Neuronal stem cell (in vitro differentiated cells): Measurements from ENCODE around the gene ITPR1.

ENCODE experiments used
- DNase-seq: peaks from one replicate; pipeline ENCODE4 v3.0.0-alpha.2; 2013; ENCODE audit warnings: low spot score
- H2AFZ ChIP-seq: one replicate; pipeline ENCODE4 v1.6.1; 2013; ENCODE audit warnings: mild to moderate bottlenecking, low read length, inconsistent platforms
- H2AK5ac ChIP-seq: 2 replicates; pipeline ENCODE4 v1.6.1; 2013; ENCODE audit warnings: low read depth, mild to moderate bottlenecking, inconsistent platforms, low read length, moderate library complexity, mixed read lengths
- H2BK120ac ChIP-seq: 2 replicates; pipeline ENCODE4 v1.6.1; 2013; ENCODE audit warnings: low read depth, mild to moderate bottlenecking, inconsistent platforms, low read length, moderate library complexity, mixed read lengths
- H2BK12ac ChIP-seq: one replicate; pipeline ENCODE4 v1.6.1; 2013; ENCODE audit warnings: low read length, inconsistent platforms
- H2BK15ac ChIP-seq: 2 replicates; pipeline ENCODE4 v1.6.1; 2013; ENCODE audit warnings: mild to moderate bottlenecking, low read length, inconsistent platforms, mixed read lengths
- H2BK5ac ChIP-seq: one replicate; pipeline ENCODE4 v1.6.1; 2013; ENCODE audit warnings: inconsistent platforms, mild to moderate bottlenecking, low read length, moderate library complexity
- H3K14ac ChIP-seq: one replicate; pipeline ENCODE4 v1.6.1; 2013; ENCODE audit warnings: low read length, inconsistent platforms
- H3K18ac ChIP-seq: 2 replicates; pipeline ENCODE4 v1.6.1; 2013; ENCODE audit warnings: low read length, inconsistent platforms
- H3K23ac ChIP-seq: 2 replicates; pipeline ENCODE4 v1.6.1; 2013; ENCODE audit warnings: low read depth, mild to moderate bottlenecking, mixed read lengths, low read length, inconsistent platforms; ENCODE audit not compliant: poor library complexity
- H3K27ac ChIP-seq: replicated peaks from 3 replicates; pipeline ENCODE4 v1.5.1; 2013; ENCODE audit warnings: low read length, inconsistent platforms
- H3K27me3 ChIP-seq, 3 experiments: 2 replicates each; pipeline ENCODE4 v1.6.1; 2013; ENCODE audit warnings: low read length in 3 of 3, mild to moderate bottlenecking in 2 of 3, inconsistent platforms in 1 of 3, low read depth in 1 of 3, mixed read lengths in 1 of 3, moderate library complexity in 1 of 3; ENCODE audit not compliant: control insufficient read depth in 3 of 3, insufficient read depth in 3 of 3
- H3K36me3 ChIP-seq, 2 donors: replicated peaks in 1 of 2; 2 replicates each; pipeline ENCODE4 v1.6.1; 2013; ENCODE audit warnings: low read length in 2 of 2; ENCODE audit not compliant: control insufficient read depth in 2 of 2, insufficient read depth in 2 of 2
- H3K4ac ChIP-seq: 2 replicates; pipeline ENCODE4 v1.6.1; 2013; ENCODE audit warnings: inconsistent platforms, mild to moderate bottlenecking, low read length, moderate library complexity
- H3K4me1 ChIP-seq, 2 donors: 1 replicate in 1 of 2; 2 replicates in 1 of 2; pipeline ENCODE4 v1.6.1; 2013; ENCODE audit warnings: low read length in 2 of 2, low read depth in 1 of 2; ENCODE audit not compliant: control insufficient read depth in 2 of 2, insufficient read depth in 1 of 2
- H3K4me2 ChIP-seq: one replicate; pipeline ENCODE4 v1.6.1; 2013; ENCODE audit warnings: mild to moderate bottlenecking, low read length, inconsistent platforms; ENCODE audit not compliant: insufficient read depth, poor library complexity, severe bottlenecking
- H3K4me3 ChIP-seq, 2 donors: 2 replicates each; pipeline ENCODE4 v1.5.1; 2013; ENCODE audit warnings: low read length in 2 of 2, mild to moderate bottlenecking in 2 of 2, inconsistent platforms in 1 of 2, moderate library complexity in 1 of 2
- H3K79me1 ChIP-seq: one replicate; pipeline ENCODE4 v1.6.1; 2013; ENCODE audit warnings: low read depth, mild to moderate bottlenecking, inconsistent platforms, low read length, moderate library complexity
- H3K9ac ChIP-seq: one replicate; pipeline ENCODE4 v1.6.1; 2013; ENCODE audit warnings: mild to moderate bottlenecking, low read depth, low read length, inconsistent platforms; ENCODE audit not compliant: poor library complexity
- H3K9me3 ChIP-seq, 2 donors: replicated peaks in 1 of 2; 2 replicates each; pipeline versions ENCODE3 to v1.6.1; 2013; ENCODE audit warnings: low read length in 2 of 2, mild to moderate bottlenecking in 2 of 2, inconsistent platforms in 1 of 2, low read depth in 1 of 2, mixed read lengths in 1 of 2, moderate library complexity in 1 of 2; ENCODE audit not compliant: control insufficient read depth in 2 of 2, insufficient read depth in 1 of 2
- H4K8ac ChIP-seq: one replicate; pipeline ENCODE4 v1.6.1; 2013; ENCODE audit warnings: low read depth, mild to moderate bottlenecking, inconsistent platforms, low read length, moderate library complexity
- H4K91ac ChIP-seq: one replicate; pipeline ENCODE4 v1.6.1; 2013; ENCODE audit warnings: low read length, low read depth, mild to moderate bottlenecking, inconsistent platforms; ENCODE audit not compliant: poor library complexity
- WGBS, 2 donors: extraction: QIAGEN DNeasy Blood & Tissue Kit; methylation state at CpG; one replicate each; pipeline ENCODE4 v1.1.7; 2013; ENCODE audit warnings: missing lambda C conversion rate in 2 of 2, mixed read lengths in 1 of 2; ENCODE audit not compliant: insufficient read length in 2 of 2, insufficient replicate concordance in 1 of 2; ENCODE audit errors: extremely low coverage in 2 of 2; 5-methylcytosine and 5-hydroxymethylcytosine counted together

The ITPR1 gene

GRCh38 chr3:4581920-4582611 is 88.9 kb downstream of the ITPR1 start:
- Histone ChIP-seq H3K23ac (no peak overlapping the region), H3K4me3 (no peak overlapping the region), H2BK120ac (no peak overlapping the region), H2BK15ac (no peak overlapping the region), H2AK5ac (no peak overlapping the region), H4K8ac (no peak overlapping the region), H3K36me3 (no peaks in the 10 kb centered on the region), H3K4me1 (peaks cover 0 to 8% of the 10 kb centered on the region in 2 donors), H3K14ac (no peak overlapping the region), H4K91ac (no peak overlapping the region), H3K27ac (no peak overlapping the region), H3K9ac (no peak overlapping the region), H2BK5ac (no peak overlapping the region), H3K18ac (no peak overlapping the region), H3K4me2 (no peak overlapping the region), H3K27me3 (no peaks in the 10 kb centered on the region), H3K9me3 (no peaks in the 10 kb centered on the region), H3K4ac (no peak overlapping the region), H2BK12ac (no peak overlapping the region), H3K79me1 (no peaks in the 10 kb centered on the region), H2AFZ (no peak overlapping the region)
- DNase-seq: no peak
- no CpG with 5 or more reads among the region's 12 CpGs for WGBS, 2 donors

GRCh38 chr3:4582624-4583023 is 89.5 kb downstream of the ITPR1 start:
- no peak for DNase-seq
- Histone ChIP-seq H3K9ac (no peak overlapping the region), H3K27me3 (no peaks in the 10 kb centered on the region), H2BK5ac (no peak overlapping the region), H3K23ac (no peak overlapping the region), H3K4me3 (no peak overlapping the region), H2BK15ac (no peak overlapping the region), H3K4ac (no peak overlapping the region), H2BK120ac (no peak overlapping the region), H4K8ac (no peak overlapping the region), H2AFZ (no peak overlapping the region), H2BK12ac (no peak overlapping the region), H4K91ac (no peak overlapping the region), H3K36me3 (no peaks in the 10 kb centered on the region), H3K4me1 (peaks cover 0 to 11% of the 10 kb centered on the region in 2 donors), H3K4me2 (no peak overlapping the region), H2AK5ac (no peak overlapping the region), H3K9me3 (no peaks in the 10 kb centered on the region), H3K18ac (no peak overlapping the region), H3K79me1 (no peaks in the 10 kb centered on the region), H3K27ac (no peak overlapping the region), H3K14ac (no peak overlapping the region)
- WGBS, 2 donors: no CpG with 5 or more reads among the region's 3 CpGs

GRCh38 chr3:4583416-4583815 is 90.3 kb downstream of the ITPR1 start:
- no peak overlapping the region for H2BK120ac ChIP-seq
- H2BK12ac ChIP-seq: no peak overlapping the region
- no peak for DNase-seq
- no peak overlapping the region for H3K18ac ChIP-seq
- peaks cover 0 to 12% of the 10 kb centered on the region in 2 donors for H3K4me1 ChIP-seq
- H3K27me3 ChIP-seq: no peaks in the 10 kb centered on the region
- no peak overlapping the region for H3K4me2 ChIP-seq
- H3K14ac ChIP-seq: no peak overlapping the region
- no peak overlapping the region for H2AK5ac ChIP-seq
- no peak overlapping the region for H2BK5ac ChIP-seq
- H3K23ac ChIP-seq: no peak overlapping the region
- no peak overlapping the region for H2BK15ac ChIP-seq
- H3K79me1 ChIP-seq: no peaks in the 10 kb centered on the region
- no peak overlapping the region for H4K91ac ChIP-seq
- H3K9me3 ChIP-seq: no peaks in the 10 kb centered on the region
- H3K36me3 ChIP-seq: no peaks in the 10 kb centered on the region
- H2AFZ ChIP-seq: no peak overlapping the region
- no peak overlapping the region for H3K4ac ChIP-seq
- H3K27ac ChIP-seq: no peak overlapping the region
- WGBS, 2 donors: no CpG with 5 or more reads among the region's 6 CpGs
- H3K4me3 ChIP-seq: no peak overlapping the region
- H3K9ac ChIP-seq: no peak overlapping the region
- no peak overlapping the region for H4K8ac ChIP-seq

- no peak overlapping the region for H4K8ac ChIP-seq
- DNase-seq: no peak
- no peak overlapping the region for H4K91ac ChIP-seq
- H3K9me3 ChIP-seq: no peaks in the 10 kb centered on the region
- H2AK5ac ChIP-seq: no peak overlapping the region
- H3K9ac ChIP-seq: no peak overlapping the region
- no peak overlapping the region for H3K4ac ChIP-seq
- no peak overlapping the region for H2BK120ac ChIP-seq
- no peak overlapping the region for H3K27ac ChIP-seq
- H3K23ac ChIP-seq: no peak overlapping the region
- no peaks in the 10 kb centered on the region for H3K36me3 ChIP-seq
- H2BK5ac ChIP-seq: no peak overlapping the region
- peak overlapping the region; percentile 41 for H2AFZ ChIP-seq
- no peak overlapping the region for H3K4me3 ChIP-seq
- 100% methylated on average over 2 of the region's 12 CpGs; no CpG with 5 or more reads in 1 of the 2 donors for WGBS, 2 donors
- H2BK15ac ChIP-seq: no peak overlapping the region
- no peak overlapping the region for H3K4me2 ChIP-seq
- no peak overlapping the region for H3K18ac ChIP-seq
- no peak overlapping the region for H2BK12ac ChIP-seq
- H3K79me1 ChIP-seq: no peaks in the 10 kb centered on the region
- peaks cover 0 to 12% of the 10 kb centered on the region in 2 donors for H3K4me1 ChIP-seq
- H3K14ac ChIP-seq: no peak overlapping the region
- H3K27me3 ChIP-seq: no peaks in the 10 kb centered on the region
Observed at GRCh38 chr3:4584456-4585249, 91.5 kb downstream of the ITPR1 start.
